Measurements from ENCODE around the gene USP15. TPM values are rescaled to one million over a fixed set of nuclear protein-coding genes. Genes with fewer than 3 reads are reported as not detected.

Gene USP15
- total and polyA plus RNA-seq, 2 of the 8 experiments (the other 6 are each of a cell fraction or from before 2014, with no cell fraction given), result 12.7 to 38.6 TPM

- no peak overlapping the region for H4K91ac ChIP-seq (replicated peaks; ENCODE audit: insufficient read length, low read length)
- CTCF ChIA-PET (ENCODE audit: partially characterized antibody), result interaction anchor here (1.2 to 1.7 kb wide), 2 partner anchors 11 to 38 kb away, joined by 3 to 5 read pairs; partner anchors contain the start of gene USP15
- 86% methylated on average over 1 of the region's 1 CpG; no CpG with 5 or more reads in 1 of the 2 experiments for WGBS, 2 experiments (ENCODE audit: extremely low coverage in 1 of 2, insufficient coverage in 1 of 2, insufficient read length in 1 of 2, insufficient replicate concordance in 2 of 2, low coverage in 1 of 2, low lambda C conversion rate in 2 of 2, missing lambda C conversion rate in 1 of 2)
- H3K36me3 ChIP-seq (ENCODE audit: control insufficient read depth in 2 of 4, insufficient read depth in 4 of 4, low read length in 3 of 4), result no peaks in the 10 kb centered on the region
- no peaks in the 10 kb centered on the region for H3K79me2 ChIP-seq (ENCODE audit: control insufficient read depth in 1 of 2, insufficient read depth in 2 of 2, low read length in 2 of 2)
- H4K20me1 ChIP-seq (replicated peaks in 1 of 2; ENCODE audit: control insufficient read depth in 1 of 2, insufficient read depth in 2 of 2, low read length in 2 of 2), result no peaks in the 10 kb centered on the region
- H3K56ac ChIP-seq (replicated peaks; ENCODE audit: insufficient read length, low read depth, low read length), result no peak overlapping the region
- H2BK5ac ChIP-seq (ENCODE audit: low read depth, low read length), result no peak overlapping the region
- no peak overlapping the region for H4K8ac ChIP-seq (ENCODE audit: extremely low read depth, insufficient read depth, low read length)
- H3K9me3 ChIP-seq (ENCODE audit: insufficient read depth in 2 of 2, low read depth in 1 of 2, low read length in 1 of 2), result no peaks in the 10 kb centered on the region
- H3K4me3 ChIP-seq (ENCODE audit: extremely low read depth in 1 of 4, insufficient read depth in 2 of 4, low read depth in 3 of 4, low read length in 4 of 4), result no peak overlapping the region
- H3K14ac ChIP-seq (ENCODE audit: insufficient read length), result no peak overlapping the region
- no peaks in the 10 kb centered on the region for H3K23me2 ChIP-seq (ENCODE audit: low read depth, low read length)
- H2BK12ac ChIP-seq (ENCODE audit: low read depth, low read length), result no peak overlapping the region
- H3K23ac ChIP-seq (ENCODE audit: insufficient read length), result no peak overlapping the region
- no peak overlapping the region for H3K27ac ChIP-seq (ENCODE audit: low read depth, low read length)
- no peaks in the 10 kb centered on the region for H3K79me1 ChIP-seq (ENCODE audit: low read depth, low read length)
- no peaks in the 10 kb centered on the region for H3K27me3 ChIP-seq (replicated peaks in 1 of 4; ENCODE audit: control insufficient read depth in 3 of 4, extremely low read depth in 1 of 4, insufficient read depth in 3 of 4, low read length in 3 of 4)
- H3K4me1 ChIP-seq (replicated peaks in 1 of 4; ENCODE audit: control insufficient read depth in 3 of 4, insufficient read depth in 4 of 4, low read length in 3 of 4), result peaks cover 0 to 4% (median 1%) of the 10 kb centered on the region in 4 experiments; a peak in 1 of 7 replicates
- H3K4me2 ChIP-seq (ENCODE audit: insufficient read depth in 1 of 2, low read depth in 2 of 2, low read length in 2 of 2), result no peak overlapping the region
- H3K4ac ChIP-seq (replicated peaks; ENCODE audit: insufficient read length, low read depth, low read length), result no peak overlapping the region
- no peak overlapping the region for H3K18ac ChIP-seq (ENCODE audit: extremely low read depth, low read length)
- H2BK20ac ChIP-seq (ENCODE audit: low read length), result no peak overlapping the region
- POLR2A ChIA-PET (ENCODE audit: partially characterized antibody), result no interaction called here
- H2AFZ ChIP-seq (ENCODE audit: low read length), result no peak overlapping the region
- TF ChIP-seq RFX5 (IDR thresholded peaks at IDR 0.05; ENCODE audit: borderline replicate concordance, low read depth, low read length) (no peak), SIRT6 (IDR thresholded peaks at IDR 0.05; ENCODE audit: low read length) (no peak), TBP (IDR thresholded peaks at IDR 0.05; ENCODE audit: low read depth, low read length) (no peak), CHD2 (IDR thresholded peaks at IDR 0.05; ENCODE audit: low read length) (no peak), HDAC2 (IDR thresholded peaks at IDR 0.05; ENCODE audit: borderline replicate concordance in 1 of 2, low read depth in 2 of 2, low read length in 2 of 2) (no peak), SP4 (IDR thresholded peaks at IDR 0.05; ENCODE audit: low read length) (no peak), KDM5A (IDR thresholded peaks at IDR 0.05; ENCODE audit: low read length) (no peak), ATF3 (IDR thresholded peaks at IDR 0.05; ENCODE audit: insufficient read depth, low read depth, low read length) (no peak), TEAD4 (IDR thresholded peaks at IDR 0.05; ENCODE audit: low read depth, low read length) (no peak)
- FAIRE-seq (no peak), DNase-seq (ENCODE audit: low read depth in 1 of 2, low spot score in 2 of 2) (no peak)
- H2BK120ac ChIP-seq (replicated peaks; ENCODE audit: low read depth, low read length), result no peak overlapping the region
- H3K9ac ChIP-seq (replicated peaks in 1 of 4; ENCODE audit: extremely low read depth in 1 of 4, low read depth in 3 of 4, low read length in 3 of 4), result no peak overlapping the region
- no peak overlapping the region for H4K5ac ChIP-seq (ENCODE audit: insufficient read length, low read depth, low read length)
- H2BK15ac ChIP-seq (ENCODE audit: low read length), result no peak overlapping the region
- no peak overlapping the region for H2AK5ac ChIP-seq (ENCODE audit: low read depth, low read length)
Measured at GRCh38 chr12:62248873-62249272, 11.3 kb upstream of the USP15 start.

Data from H1 (cell line).